ENCODE results near the gene MRPL36.

DNA sequence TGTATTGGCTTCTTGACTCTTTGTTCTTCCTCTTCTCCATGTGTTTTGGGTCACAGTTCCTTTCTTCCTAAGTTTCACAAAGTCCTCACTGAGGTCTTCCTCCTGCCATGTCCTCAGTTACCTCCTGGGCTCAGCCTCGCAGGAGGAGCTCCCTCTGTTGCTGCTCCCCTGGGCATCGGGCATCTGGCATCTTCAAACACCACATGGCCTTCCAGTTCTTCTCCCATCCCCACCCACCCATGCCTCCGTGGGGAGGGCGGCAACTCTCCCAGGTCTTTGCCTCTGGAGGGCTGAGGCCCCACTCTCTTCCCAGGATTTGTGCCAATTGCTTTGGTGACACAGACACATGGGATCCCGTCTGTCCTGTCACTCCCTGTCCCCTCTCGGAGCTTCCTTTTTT, 22.8 kb downstream of the MRPL36 start:
- TF ChIP-seq, protein P1, sequence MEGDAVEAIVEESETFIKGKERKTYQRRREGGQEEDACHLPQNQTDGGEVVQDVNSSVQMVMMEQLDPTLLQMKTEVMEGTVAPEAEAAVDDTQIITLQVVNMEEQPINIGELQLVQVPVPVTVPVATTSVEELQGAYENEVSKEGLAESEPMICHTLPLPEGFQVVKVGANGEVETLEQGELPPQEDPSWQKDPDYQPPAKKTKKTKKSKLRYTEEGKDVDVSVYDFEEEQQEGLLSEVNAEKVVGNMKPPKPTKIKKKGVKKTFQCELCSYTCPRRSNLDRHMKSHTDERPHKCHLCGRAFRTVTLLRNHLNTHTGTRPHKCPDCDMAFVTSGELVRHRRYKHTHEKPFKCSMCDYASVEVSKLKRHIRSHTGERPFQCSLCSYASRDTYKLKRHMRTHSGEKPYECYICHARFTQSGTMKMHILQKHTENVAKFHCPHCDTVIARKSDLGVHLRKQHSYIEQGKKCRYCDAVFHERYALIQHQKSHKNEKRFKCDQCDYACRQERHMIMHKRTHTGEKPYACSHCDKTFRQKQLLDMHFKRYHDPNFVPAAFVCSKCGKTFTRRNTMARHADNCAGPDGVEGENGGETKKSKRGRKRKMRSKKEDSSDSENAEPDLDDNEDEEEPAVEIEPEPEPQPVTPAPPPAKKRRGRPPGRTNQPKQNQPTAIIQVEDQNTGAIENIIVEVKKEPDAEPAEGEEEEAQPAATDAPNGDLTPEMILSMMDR (conservative IDR thresholded peaks at IDR 0.05 in 1 of 2, IDR thresholded peaks at IDR 0.05 in 1 of 2; ENCODE audit: low read depth in 1 of 2, low read length in 2 of 2), result no peak
- TF ChIP-seq EZH2 (IDR thresholded peaks at IDR 0.05; ENCODE audit: low read length, missing control alignments), result no peak
